GM12878 (cell line): ENCODE data around the gene QPRT.

Experiments
- CBFB ChIP-seq: IDR thresholded peaks from 2 replicates; pipeline ENCODE4 v1.6.1; 2016; ENCODE audit warnings: antibody characterized with exemption, low read depth
- CBX5 ChIP-seq: sonication (generic); IDR thresholded peaks from 2 replicates; pipeline ENCODE4 v1.6.1; 2016; ENCODE audit warnings: low read depth, moderate library complexity, mild to moderate bottlenecking, inconsistent platforms
- CHD2 ChIP-seq: IDR thresholded peaks from 2 replicates; pipeline ENCODE4 v1.6.1; 2011; ENCODE audit warnings: low read depth, low read length, improper control_type of control experiment, borderline replicate concordance
- ESRRA ChIP-seq: IDR thresholded peaks from 2 replicates; pipeline ENCODE4 v1.6.1; 2012; ENCODE audit warnings: mild to moderate bottlenecking, low read length, improper control_type of control experiment
- KLF5 ChIP-seq: fragments of 450-650 bp; IDR thresholded peaks from 2 replicates; pipeline ENCODE4 v1.6.1; 2014; ENCODE audit warnings: mild to moderate bottlenecking; ENCODE audit not compliant: partially characterized antibody
- RCOR1 ChIP-seq: conservative IDR thresholded peaks from 2 replicates; pipeline ENCODE4 v1.6.1; 2012; ENCODE audit warnings: low read depth, low read length, improper control_type of control experiment
- STAT3 ChIP-seq: IDR thresholded peaks from 2 replicates; pipeline ENCODE4 v1.6.1; 2011; ENCODE audit warnings: low read depth, low read length, improper control_type of control experiment
- TCF7 ChIP-seq: IDR thresholded peaks from 2 replicates; pipeline ENCODE4 v1.6.1; 2014; ENCODE audit warnings: antibody characterized with exemption, borderline replicate concordance
- TF ChIP-seq, protein P1 (sequence below), 3 experiments: IDR thresholded peaks in 2 of 3; conservative IDR thresholded peaks in 1 of 3; 2 replicates each; pipeline ENCODE4 v1.5.1; 2011; ENCODE audit warnings: low read depth in 3 of 3, low read length in 3 of 3, mild to moderate bottlenecking in 3 of 3, control low read depth in 2 of 3, moderate library complexity in 2 of 3, inconsistent platforms in 1 of 3, mixed read lengths in 1 of 3; ENCODE audit not compliant: control insufficient read depth in 2 of 3, insufficient read depth in 1 of 3; ENCODE audit errors: extremely low read depth in 1 of 3
- TF ChIP-seq, protein P2 (sequence below): fragments of 450-650 bp; IDR thresholded peaks from 2 replicates; pipeline ENCODE4 v1.6.1; 2017; ENCODE audit warnings: mild to moderate bottlenecking, low read depth, inconsistent platforms; ENCODE audit not compliant: poor library complexity, severe bottlenecking

DNA sequence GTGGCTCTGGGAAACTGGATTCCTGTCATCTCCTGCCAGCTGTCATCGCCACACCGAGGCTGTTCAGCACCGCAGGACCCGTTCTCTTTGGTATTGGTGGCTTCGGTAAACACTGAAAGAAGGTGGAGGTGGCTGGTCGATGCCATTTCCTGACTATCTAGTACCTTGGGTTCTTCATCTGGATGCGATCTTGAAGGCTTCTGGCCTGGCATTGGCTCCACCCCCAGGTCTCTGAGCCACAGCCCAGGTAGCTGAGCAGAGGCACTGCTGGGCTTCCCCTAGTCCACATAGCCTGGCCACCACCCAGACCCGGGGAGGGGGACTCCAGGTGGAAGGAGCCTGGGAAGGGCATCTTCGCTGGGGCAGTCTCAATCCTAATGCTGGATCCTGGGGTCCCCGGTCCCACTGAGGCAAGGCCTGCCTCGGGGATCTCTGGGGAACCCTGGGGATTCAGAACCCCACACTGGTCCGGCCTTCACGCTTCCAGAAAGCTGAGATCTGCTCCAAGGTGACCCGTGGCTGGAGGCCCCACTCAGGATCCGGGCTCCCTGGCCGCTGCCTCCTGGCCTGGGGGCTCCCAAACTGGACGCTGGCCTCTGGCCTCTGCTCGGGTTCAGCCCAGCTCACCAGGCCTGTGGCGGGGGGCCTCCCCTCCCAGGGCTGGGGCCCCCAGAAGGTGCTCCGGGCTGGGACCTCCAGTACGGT, 65.0 kb downstream of the QPRT start:
- TF ChIP-seq, protein P1, sequence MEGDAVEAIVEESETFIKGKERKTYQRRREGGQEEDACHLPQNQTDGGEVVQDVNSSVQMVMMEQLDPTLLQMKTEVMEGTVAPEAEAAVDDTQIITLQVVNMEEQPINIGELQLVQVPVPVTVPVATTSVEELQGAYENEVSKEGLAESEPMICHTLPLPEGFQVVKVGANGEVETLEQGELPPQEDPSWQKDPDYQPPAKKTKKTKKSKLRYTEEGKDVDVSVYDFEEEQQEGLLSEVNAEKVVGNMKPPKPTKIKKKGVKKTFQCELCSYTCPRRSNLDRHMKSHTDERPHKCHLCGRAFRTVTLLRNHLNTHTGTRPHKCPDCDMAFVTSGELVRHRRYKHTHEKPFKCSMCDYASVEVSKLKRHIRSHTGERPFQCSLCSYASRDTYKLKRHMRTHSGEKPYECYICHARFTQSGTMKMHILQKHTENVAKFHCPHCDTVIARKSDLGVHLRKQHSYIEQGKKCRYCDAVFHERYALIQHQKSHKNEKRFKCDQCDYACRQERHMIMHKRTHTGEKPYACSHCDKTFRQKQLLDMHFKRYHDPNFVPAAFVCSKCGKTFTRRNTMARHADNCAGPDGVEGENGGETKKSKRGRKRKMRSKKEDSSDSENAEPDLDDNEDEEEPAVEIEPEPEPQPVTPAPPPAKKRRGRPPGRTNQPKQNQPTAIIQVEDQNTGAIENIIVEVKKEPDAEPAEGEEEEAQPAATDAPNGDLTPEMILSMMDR (IDR thresholded peaks at IDR 0.05 in 2 of 3, conservative IDR thresholded peaks at IDR 0.05 in 1 of 3; ENCODE audit: control insufficient read depth in 2 of 3, extremely low read depth in 1 of 3, insufficient read depth in 1 of 3, low read depth in 3 of 3, low read length in 3 of 3) = no peak
- TF ChIP-seq CBX5 = no peak
- no peak for TF ChIP-seq KLF5
- no peak for TF ChIP-seq CBFB
- TF ChIP-seq CHD2 = no peak
- no peak for TF ChIP-seq STAT3
- no peak for TF ChIP-seq RCOR1
- TF ChIP-seq ESRRA = no peak
- TF ChIP-seq TCF7 = no peak
- TF ChIP-seq, protein P2, sequence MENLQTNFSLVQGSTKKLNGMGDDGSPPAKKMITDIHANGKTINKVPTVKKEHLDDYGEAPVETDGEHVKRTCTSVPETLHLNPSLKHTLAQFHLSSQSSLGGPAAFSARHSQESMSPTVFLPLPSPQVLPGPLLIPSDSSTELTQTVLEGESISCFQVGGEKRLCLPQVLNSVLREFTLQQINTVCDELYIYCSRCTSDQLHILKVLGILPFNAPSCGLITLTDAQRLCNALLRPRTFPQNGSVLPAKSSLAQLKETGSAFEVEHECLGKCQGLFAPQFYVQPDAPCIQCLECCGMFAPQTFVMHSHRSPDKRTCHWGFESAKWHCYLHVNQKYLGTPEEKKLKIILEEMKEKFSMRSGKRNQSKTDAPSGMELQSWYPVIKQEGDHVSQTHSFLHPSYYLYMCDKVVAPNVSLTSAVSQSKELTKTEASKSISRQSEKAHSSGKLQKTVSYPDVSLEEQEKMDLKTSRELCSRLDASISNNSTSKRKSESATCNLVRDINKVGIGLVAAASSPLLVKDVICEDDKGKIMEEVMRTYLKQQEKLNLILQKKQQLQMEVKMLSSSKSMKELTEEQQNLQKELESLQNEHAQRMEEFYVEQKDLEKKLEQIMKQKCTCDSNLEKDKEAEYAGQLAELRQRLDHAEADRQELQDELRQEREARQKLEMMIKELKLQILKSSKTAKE = no peak
